Kidney (tissue), 14 donors: ENCODE measurements around the gene SMG7. TPM values are rescaled to one million over a fixed set of nuclear protein-coding genes. Genes with fewer than 3 reads are reported as not detected.

ENCODE experiments used
- DNase-seq, 5 donors: peaks; one replicate each; pipeline ENCODE4 v3.0.0-alpha.2; 2013 to 2020
- FAIRE-seq: peaks from 2 replicates; lab custom pipeline; 2012; peaks lifted over from hg19 to GRCh38; lab: Jason Lieb, UNC
- H3K27ac ChIP-seq, 2 donors: one replicate each; pipeline ENCODE4 v1.7.0; 2013; ENCODE audit warnings: low read depth in 2 of 2, low read length in 2 of 2, inconsistent platforms in 1 of 2
- H3K27me3 ChIP-seq: one replicate; pipeline ENCODE4 v1.7.1; 2013; ENCODE audit warnings: low read length, inconsistent platforms; ENCODE audit not compliant: control insufficient read depth, insufficient read depth
- H3K36me3 ChIP-seq, 3 donors: one replicate each; pipeline versions ENCODE4 v1.7.0 to v1.7.1; 2013; ENCODE audit warnings: low read length in 3 of 3, control low read depth in 1 of 3, inconsistent platforms in 1 of 3; ENCODE audit not compliant: insufficient read depth in 3 of 3, control insufficient read depth in 2 of 3
- H3K4me1 ChIP-seq, 3 donors: one replicate each; pipeline versions ENCODE4 v1.7.0 to v1.7.1; 2013; ENCODE audit warnings: low read length in 3 of 3, inconsistent platforms in 1 of 3, low read depth in 1 of 3; ENCODE audit not compliant: control insufficient read depth in 2 of 3, insufficient read depth in 2 of 3
- H3K4me3 ChIP-seq, 3 donors: one replicate each; pipeline versions ENCODE4 v1.7.0 to v1.8.1; 2013; ENCODE audit warnings: low read length in 3 of 3, control low read depth in 1 of 3, inconsistent platforms in 1 of 3
- H3K9ac ChIP-seq, 3 donors: one replicate each; pipeline versions ENCODE4 v1.7.0 to v1.7.1; 2013; ENCODE audit warnings: low read length in 3 of 3, control low read depth in 1 of 3, inconsistent platforms in 1 of 3
- H3K9me3 ChIP-seq, 3 donors: one replicate each; pipeline versions ENCODE4 v1.7.0 to v1.7.1; 2013; ENCODE audit warnings: low read length in 3 of 3, control low read depth in 1 of 3, inconsistent platforms in 1 of 3; ENCODE audit not compliant: control insufficient read depth in 2 of 3, insufficient read depth in 1 of 3
- intact Hi-C: fragments of 100-400 bp; cut with DNase I; formaldehyde crosslinking; loops from one replicate; pipeline ENCODE4 v1.11.1; 2022
- polyA plus RNA-seq: library from polyadenylated mRNA; stranded (reverse); fragments of 350-450 nt; fragmentation: Illumina TruSeq; extraction: RNeasy Lipid Tissue Mini Kit (QIAGEN cat#74804); gene quantifications from one replicate; pipeline ENCODE4 v1.2.3, GENCODE V29; 2014; ENCODE audit warnings: low read depth, low replicate concordance; ENCODE audit not compliant: insufficient read depth
- total RNA-seq: library from RNA; stranded (reverse); fragmentation: NEBNext Ultra II Directional; extraction: Animal tissue kit (Norgen Biotek cat#: 25700); gene quantifications from one replicate; pipeline ENCODE4 v1.2.1, GENCODE V29; 2021
- TF ChIP-seq, protein P1 (sequence below): IDR thresholded peaks from 3 replicates; pipeline ENCODE4 v1.5.1; 2012; ENCODE audit warnings: mild to moderate bottlenecking, moderate library complexity, borderline replicate concordance; ENCODE audit not compliant: insufficient read depth; ENCODE audit errors: extremely low read depth
- donor health status: control.
- donor health status: control.
- donor health status: control.
- donor health status: control.
- donor health status: control.
- donor health status: DM: yes; HTN: yes; CAD: no.
- donor health status: Normal renal cell carcinoma (clear cell type).

SMG7 gene
- total and polyA plus RNA-seq, 2 donors from 2014 or later = 15.4 to 56.3 TPM

DNA sequence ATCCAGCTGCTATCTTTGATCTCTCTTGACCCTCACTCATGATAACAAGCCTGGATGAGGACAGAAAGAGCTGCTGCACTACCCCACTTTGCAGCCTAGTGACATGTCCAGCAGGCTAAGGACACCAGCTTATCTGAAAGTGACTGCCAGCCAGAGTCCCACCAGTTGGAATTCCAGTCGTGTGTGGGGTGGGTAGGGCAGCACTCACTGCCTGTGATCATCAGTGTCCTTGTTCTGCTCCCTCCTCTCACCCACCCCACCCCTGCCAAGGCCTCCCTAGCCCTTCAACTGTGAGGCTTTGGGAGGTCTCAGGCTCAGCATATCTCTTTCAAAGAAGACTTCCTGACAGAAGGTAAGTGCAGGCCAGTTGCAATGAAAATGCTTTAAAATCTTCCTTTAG, 38.6 kb upstream of the SMG7 start:
- TF ChIP-seq, protein P1, sequence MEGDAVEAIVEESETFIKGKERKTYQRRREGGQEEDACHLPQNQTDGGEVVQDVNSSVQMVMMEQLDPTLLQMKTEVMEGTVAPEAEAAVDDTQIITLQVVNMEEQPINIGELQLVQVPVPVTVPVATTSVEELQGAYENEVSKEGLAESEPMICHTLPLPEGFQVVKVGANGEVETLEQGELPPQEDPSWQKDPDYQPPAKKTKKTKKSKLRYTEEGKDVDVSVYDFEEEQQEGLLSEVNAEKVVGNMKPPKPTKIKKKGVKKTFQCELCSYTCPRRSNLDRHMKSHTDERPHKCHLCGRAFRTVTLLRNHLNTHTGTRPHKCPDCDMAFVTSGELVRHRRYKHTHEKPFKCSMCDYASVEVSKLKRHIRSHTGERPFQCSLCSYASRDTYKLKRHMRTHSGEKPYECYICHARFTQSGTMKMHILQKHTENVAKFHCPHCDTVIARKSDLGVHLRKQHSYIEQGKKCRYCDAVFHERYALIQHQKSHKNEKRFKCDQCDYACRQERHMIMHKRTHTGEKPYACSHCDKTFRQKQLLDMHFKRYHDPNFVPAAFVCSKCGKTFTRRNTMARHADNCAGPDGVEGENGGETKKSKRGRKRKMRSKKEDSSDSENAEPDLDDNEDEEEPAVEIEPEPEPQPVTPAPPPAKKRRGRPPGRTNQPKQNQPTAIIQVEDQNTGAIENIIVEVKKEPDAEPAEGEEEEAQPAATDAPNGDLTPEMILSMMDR = no peak
- FAIRE-seq = no peak

DNA sequence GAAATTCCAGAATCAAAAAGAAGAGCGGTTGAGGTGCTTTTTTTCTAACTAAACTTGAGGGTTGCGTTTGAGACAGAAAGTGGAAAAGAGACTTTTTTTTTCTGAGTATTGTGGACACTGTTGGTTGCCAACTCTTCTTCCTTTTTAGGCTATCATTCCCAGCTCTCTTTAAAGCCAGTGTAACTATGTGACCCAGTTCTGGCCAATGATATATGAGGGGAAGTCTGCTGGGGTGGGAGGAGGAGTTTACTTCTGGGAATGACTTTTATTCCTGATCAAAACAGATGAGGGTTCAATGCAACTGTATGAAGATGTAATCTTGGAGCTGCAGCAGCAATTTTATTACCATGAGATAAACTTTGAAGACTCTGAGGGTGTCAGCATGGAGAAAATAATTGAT, 36.8 kb upstream of the SMG7 start:
- H3K4me1 ChIP-seq = no peaks in the 10 kb centered on the region
- H3K9me3 ChIP-seq = no peaks in the 10 kb centered on the region
- no peaks in the 10 kb centered on the region for H3K36me3 ChIP-seq
- TF ChIP-seq, protein P1 = no peak
- intact Hi-C loops = no loop called here
- no peaks in the 10 kb centered on the region for H3K27me3 ChIP-seq
- H3K9ac ChIP-seq = no peak overlapping the region
- H3K27ac ChIP-seq = no peak overlapping the region
- FAIRE-seq = no peak
- peak in 1 of 5 donors; percentile 3 for DNase-seq
- no peak overlapping the region for H3K4me3 ChIP-seq

More for the DNA sequence above, 38.6 kb upstream of the SMG7 start:
- no peaks in the 10 kb centered on the region for H3K27me3 ChIP-seq
- no peak overlapping the region for H3K9ac ChIP-seq
- no peak overlapping the region for H3K4me3 ChIP-seq
- no peak for DNase-seq
- no peaks in the 10 kb centered on the region for H3K9me3 ChIP-seq
- intact Hi-C loops = no loop called here
- no peak overlapping the region for H3K27ac ChIP-seq
- no peaks in the 10 kb centered on the region for H3K36me3 ChIP-seq
- H3K4me1 ChIP-seq = no peaks in the 10 kb centered on the region

DNA sequence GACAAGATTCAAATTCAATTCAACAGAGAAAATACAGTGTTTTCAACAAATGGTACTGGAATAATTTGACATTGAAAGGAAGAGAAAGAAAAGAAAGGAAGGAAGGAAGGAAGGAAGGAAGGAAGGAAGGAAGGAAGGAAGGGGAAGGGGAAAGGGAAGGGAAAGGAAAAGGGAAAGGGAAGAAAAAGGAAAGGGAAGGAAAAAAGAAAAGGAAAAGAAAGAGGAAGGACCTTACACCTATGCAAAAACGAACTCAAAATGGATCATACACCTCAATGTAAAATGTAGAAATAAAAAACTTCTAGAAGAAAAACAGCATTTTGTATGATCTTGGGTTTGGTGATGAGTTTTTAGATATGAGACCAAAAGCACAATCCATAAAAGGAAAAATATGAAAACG, 34.2 kb upstream of the SMG7 start:
- no peak for DNase-seq
- Histone ChIP-seq H3K9me3 (no peaks in the 10 kb centered on the region), H3K36me3 (no peaks in the 10 kb centered on the region), H3K27ac (no peak overlapping the region), H3K27me3 (no peaks in the 10 kb centered on the region), H3K4me3 (no peak overlapping the region), H3K4me1 (no peaks in the 10 kb centered on the region), H3K9ac (no peak overlapping the region)
- intact Hi-C loops = no loop called here
- TF ChIP-seq, protein P1 = no peak
- no peak for FAIRE-seq

DNA sequence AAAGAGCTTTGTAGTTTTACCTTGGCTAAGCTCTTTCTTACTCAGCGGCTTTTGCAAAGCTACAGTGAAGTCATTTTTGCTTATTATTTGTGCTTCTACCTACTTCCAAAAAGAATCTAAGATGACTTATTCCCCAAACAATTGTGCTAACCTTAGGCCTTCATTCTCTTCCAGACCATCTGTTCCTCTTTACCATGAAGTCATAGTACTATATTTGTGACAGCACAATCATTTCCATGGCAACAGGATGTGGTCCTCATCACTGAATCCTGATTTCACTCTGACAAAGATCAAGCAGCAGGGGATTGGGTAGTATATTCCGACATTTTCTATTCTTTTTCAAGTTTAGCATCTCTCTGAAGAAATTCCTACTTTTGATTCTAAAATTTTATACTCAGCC, 29.3 kb upstream of the SMG7 start:
- FAIRE-seq (no peak), DNase-seq (no peak)
- no peaks in the 10 kb centered on the region for H3K27me3 ChIP-seq
- no peaks in the 10 kb centered on the region for H3K36me3 ChIP-seq
- H3K9me3 ChIP-seq = no peaks in the 10 kb centered on the region
- TF ChIP-seq, protein P1 = no peak
- H3K4me1 ChIP-seq = no peaks in the 10 kb centered on the region
- no peak overlapping the region for H3K9ac ChIP-seq
- no peak overlapping the region for H3K4me3 ChIP-seq
- no peak overlapping the region for H3K27ac ChIP-seq
- intact Hi-C loops = no loop called here
